ENCODE measurements around the gene CNOT9. TPM values are rescaled to one million over a fixed set of nuclear protein-coding genes. Genes with fewer than 3 reads are reported as not detected.

Gene CNOT9
- total and polyA plus RNA-seq, 2 of the 13 experiments (the other 11 are each of a cell fraction or from before 2014, with no cell fraction given), result 82.6 to 92.4 TPM

DNA sequence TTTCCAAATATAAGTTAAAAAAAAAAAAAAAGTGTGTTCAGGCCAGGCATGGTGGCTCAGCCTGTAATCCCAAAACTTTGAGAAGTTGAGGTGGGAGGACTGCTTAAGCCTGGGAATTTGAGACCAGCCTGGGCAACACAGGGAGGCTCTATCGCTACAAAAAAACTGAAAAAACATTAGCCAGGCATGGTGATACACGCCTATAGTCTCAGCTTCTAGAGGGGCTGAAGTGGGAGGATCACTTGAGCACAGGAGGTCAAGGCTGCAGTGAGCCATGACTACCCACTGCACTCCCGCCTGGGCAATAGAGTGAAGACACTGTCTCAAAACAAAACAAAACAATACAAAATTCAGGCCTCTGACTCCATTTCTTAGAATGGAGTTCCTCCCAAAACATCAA is 9.7 kb upstream of the CNOT9 start (continued):
- TF ChIP-seq, protein P1, sequence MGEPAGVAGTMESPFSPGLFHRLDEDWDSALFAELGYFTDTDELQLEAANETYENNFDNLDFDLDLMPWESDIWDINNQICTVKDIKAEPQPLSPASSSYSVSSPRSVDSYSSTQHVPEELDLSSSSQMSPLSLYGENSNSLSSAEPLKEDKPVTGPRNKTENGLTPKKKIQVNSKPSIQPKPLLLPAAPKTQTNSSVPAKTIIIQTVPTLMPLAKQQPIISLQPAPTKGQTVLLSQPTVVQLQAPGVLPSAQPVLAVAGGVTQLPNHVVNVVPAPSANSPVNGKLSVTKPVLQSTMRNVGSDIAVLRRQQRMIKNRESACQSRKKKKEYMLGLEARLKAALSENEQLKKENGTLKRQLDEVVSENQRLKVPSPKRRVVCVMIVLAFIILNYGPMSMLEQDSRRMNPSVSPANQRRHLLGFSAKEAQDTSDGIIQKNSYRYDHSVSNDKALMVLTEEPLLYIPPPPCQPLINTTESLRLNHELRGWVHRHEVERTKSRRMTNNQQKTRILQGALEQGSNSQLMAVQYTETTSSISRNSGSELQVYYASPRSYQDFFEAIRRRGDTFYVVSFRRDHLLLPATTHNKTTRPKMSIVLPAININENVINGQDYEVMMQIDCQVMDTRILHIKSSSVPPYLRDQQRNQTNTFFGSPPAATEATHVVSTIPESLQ (CRISPR knock-in tag; conservative IDR thresholded peaks at IDR 0.05), result no peak

DNA sequence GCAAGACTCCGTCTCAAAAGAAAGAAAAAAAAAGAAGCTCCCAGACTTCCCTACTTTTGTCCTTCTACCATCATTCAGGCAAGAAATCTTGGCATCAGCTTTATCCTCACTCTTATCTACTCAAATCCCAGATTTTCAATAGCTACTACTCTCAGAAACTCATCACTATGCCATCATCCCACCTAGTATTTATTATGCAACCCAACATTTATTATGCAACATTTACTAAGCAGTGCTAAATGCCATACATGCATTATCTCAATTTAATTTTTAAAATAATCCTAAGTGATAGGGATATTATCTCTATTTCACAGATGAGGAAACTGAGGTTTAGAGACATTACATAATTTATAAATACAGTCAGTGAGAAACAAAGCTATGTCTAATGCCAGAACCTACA is 4.6 kb upstream of the CNOT9 start:
- TF ChIP-seq SMYD3 (CRISPR knock-in tag; IDR thresholded peaks at IDR 0.05) (no peak), CEBPB (IDR thresholded peaks at IDR 0.05; ENCODE audit: borderline replicate concordance, low read depth, low read length) (peak; percentile 74; the same call in 1 of the 2 replicates), HNRNPK (IDR thresholded peaks at IDR 0.05; ENCODE audit: low read depth, low read length, poor library complexity, severe bottlenecking) (no peak), ZNF713 (CRISPR knock-in tag; IDR thresholded peaks at IDR 0.05) (no peak), CEBPG (CRISPR knock-in tag; IDR thresholded peaks at IDR 0.05) (0 out of 2 replicates have a peak, but pooled peaks have one; percentile 31), RBFOX2 (IDR thresholded peaks at IDR 0.05; ENCODE audit: low read depth, low read length) (0 out of 2 replicates have a peak, but pooled peaks have one; percentile 14)
- TF ChIP-seq, protein P2, sequence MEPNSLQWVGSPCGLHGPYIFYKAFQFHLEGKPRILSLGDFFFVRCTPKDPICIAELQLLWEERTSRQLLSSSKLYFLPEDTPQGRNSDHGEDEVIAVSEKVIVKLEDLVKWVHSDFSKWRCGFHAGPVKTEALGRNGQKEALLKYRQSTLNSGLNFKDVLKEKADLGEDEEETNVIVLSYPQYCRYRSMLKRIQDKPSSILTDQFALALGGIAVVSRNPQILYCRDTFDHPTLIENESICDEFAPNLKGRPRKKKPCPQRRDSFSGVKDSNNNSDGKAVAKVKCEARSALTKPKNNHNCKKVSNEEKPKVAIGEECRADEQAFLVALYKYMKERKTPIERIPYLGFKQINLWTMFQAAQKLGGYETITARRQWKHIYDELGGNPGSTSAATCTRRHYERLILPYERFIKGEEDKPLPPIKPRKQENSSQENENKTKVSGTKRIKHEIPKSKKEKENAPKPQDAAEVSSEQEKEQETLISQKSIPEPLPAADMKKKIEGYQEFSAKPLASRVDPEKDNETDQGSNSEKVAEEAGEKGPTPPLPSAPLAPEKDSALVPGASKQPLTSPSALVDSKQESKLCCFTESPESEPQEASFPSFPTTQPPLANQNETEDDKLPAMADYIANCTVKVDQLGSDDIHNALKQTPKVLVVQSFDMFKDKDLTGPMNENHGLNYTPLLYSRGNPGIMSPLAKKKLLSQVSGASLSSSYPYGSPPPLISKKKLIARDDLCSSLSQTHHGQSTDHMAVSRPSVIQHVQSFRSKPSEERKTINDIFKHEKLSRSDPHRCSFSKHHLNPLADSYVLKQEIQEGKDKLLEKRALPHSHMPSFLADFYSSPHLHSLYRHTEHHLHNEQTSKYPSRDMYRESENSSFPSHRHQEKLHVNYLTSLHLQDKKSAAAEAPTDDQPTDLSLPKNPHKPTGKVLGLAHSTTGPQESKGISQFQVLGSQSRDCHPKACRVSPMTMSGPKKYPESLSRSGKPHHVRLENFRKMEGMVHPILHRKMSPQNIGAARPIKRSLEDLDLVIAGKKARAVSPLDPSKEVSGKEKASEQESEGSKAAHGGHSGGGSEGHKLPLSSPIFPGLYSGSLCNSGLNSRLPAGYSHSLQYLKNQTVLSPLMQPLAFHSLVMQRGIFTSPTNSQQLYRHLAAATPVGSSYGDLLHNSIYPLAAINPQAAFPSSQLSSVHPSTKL (CRISPR knock-in tag; IDR thresholded peaks at IDR 0.05), result no peak
- peaks cover 43% of the 10 kb centered on the region for H3K4me1 ChIP-seq (ENCODE audit: insufficient read depth, low read length)
- DNase-seq (ENCODE audit: low spot score) (no peak), FAIRE-seq (no peak), ATAC-seq (no peak)
- WGBS (ENCODE audit: low lambda C conversion rate), result 96% methylated on average over 1 of the region's 1 CpG
- 0 out of 2 replicates have a peak overlapping the region, but pooled peaks have one; percentile 2 for H3K4me2 ChIP-seq (ENCODE audit: low read depth, low read length)
- no peaks in the 10 kb centered on the region for H3K27me3 ChIP-seq (ENCODE audit: control insufficient read depth in 1 of 2, insufficient read depth in 2 of 2, low read length in 2 of 2)
- peaks cover 61% of the 10 kb centered on the region for H3K79me2 ChIP-seq (ENCODE audit: insufficient read depth, low read length)
- peaks cover 3 to 38% of the 10 kb centered on the region in 2 experiments; a peak in 4 of 5 replicates for H3K36me3 ChIP-seq (replicated peaks in 1 of 2; ENCODE audit: control insufficient read depth in 1 of 2, insufficient read depth in 2 of 2, low read length in 2 of 2)
- H2AFZ ChIP-seq (ENCODE audit: low read length), result no peak overlapping the region
- no peak overlapping the region for H3K9ac ChIP-seq (ENCODE audit: insufficient read depth, low read depth, low read length)
- no peak overlapping the region for H3K27ac ChIP-seq (ENCODE audit: extremely low read length, insufficient read depth, low read length)
- BruUV-seq (replicated peaks), result no TSS peak
- intact Hi-C loops (cut with micrococcal nuclease; ENCODE audit: unreplicated experiment), result loop anchor here (10.0 kb wide), 1 partner anchor 269 kb away; the partner anchor contains the start of gene TMBIM1
- ChIA-PET POLR2A (no interaction called here), CTCF (ENCODE audit: low intra/inter-chr PET ratio, low total read pairs) (no interaction called here)
- no peaks in the 10 kb centered on the region for H3K9me3 ChIP-seq (ENCODE audit: low read length)
- no peak overlapping the region for H3K4me3 ChIP-seq (replicated peaks in 1 of 3; ENCODE audit: insufficient read depth in 1 of 3, low read depth in 2 of 3, low read length in 3 of 3)
- in situ Hi-C loops (cut with HindIII; ENCODE audit: extremely low pct_ligation_motif_present, low pct_unique_long_range_greater_than_20kb), result no loop called here
- H4K20me1 ChIP-seq (ENCODE audit: insufficient read depth, low read length), result peaks cover 3% of the 10 kb centered on the region; the same call in 1 of the 2 replicates

All from HepG2 (cell line).